Posterior vena cava (tissue), 2 donors: ENCODE data around the gene TMCO4. TPM values are rescaled to one million over a fixed set of nuclear protein-coding genes. Genes with fewer than 3 reads are reported as not detected.
"Not testable (repeated sequence)": the region's sequence is repeated elsewhere in the genome, so short reads cannot be mapped to it uniquely, and the experiment has no call there.

Experiments used
- DNase-seq: peaks from one replicate; pipeline ENCODE4 v3.0.0-alpha.2; 2020; ENCODE audit warnings: low spot score
- intact Hi-C, 2 donors: fragments of 100-400 bp; cut with DNase I; formaldehyde crosslinking; loops; one replicate each; pipeline versions ENCODE4 v1.14.1 to v1.14.2; 2022 to 2023
- total RNA-seq, 2 donors: library from RNA; stranded (reverse); fragmentation: NEBNext Ultra II Directional; extraction: Animal tissue kit (Norgen Biotek cat#: 25700); gene quantifications; one replicate each; pipeline ENCODE4 v1.2.1, GENCODE V29; 2021
- donor health status: DM: yes; HTN: yes; CAD: no.
- donor health status: DM: yes; HTN: yes; CAD: no.

Gene TMCO4
- total RNA-seq, 2 donors from 2014 or later: 12.3 to 13.2 TPM

DNA sequence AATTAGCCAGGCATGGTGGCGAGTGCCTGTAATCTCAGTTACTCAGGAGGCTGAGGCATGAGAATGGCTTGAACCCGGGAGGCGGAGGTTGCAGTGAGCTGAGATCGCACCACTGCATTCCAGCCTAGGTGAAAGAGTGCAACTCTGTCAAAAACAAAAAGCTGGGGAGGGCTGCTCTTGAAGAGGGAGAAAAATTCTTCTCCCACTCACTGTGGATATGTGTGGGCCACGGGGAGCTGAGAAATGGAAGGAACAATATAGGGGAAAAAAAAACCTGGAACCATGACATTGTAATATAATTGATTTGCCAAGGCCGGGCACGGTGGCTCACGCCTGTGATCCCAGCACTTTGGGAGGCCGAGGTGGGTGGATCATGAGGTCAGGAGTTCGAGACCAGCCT is 163.0 kb downstream of the TMCO4 start:
- intact Hi-C loops, DNase-seq: not testable (repeated sequence)

DNA sequence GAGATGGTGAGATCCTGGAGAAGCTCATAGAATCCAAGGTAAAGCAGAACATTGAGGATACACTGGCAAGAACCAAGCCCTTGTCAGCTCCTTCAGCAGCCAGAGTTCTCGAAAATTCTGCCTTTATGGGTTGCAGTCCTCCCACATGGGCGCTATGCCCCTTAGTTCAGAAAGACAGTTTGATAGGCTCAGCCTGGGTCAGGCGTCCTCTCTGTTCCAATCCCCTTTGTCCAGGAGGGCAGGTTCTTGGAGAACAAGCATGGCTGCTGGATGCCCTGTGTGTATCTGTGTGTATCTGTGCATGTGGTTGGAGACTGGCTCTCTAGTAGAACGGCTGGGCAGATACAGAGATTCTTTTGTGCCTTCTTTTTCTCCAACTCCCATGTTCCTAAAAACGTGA is 163.7 kb downstream of the TMCO4 start:
- intact Hi-C loops: no loop called here
- no peak for DNase-seq

DNA sequence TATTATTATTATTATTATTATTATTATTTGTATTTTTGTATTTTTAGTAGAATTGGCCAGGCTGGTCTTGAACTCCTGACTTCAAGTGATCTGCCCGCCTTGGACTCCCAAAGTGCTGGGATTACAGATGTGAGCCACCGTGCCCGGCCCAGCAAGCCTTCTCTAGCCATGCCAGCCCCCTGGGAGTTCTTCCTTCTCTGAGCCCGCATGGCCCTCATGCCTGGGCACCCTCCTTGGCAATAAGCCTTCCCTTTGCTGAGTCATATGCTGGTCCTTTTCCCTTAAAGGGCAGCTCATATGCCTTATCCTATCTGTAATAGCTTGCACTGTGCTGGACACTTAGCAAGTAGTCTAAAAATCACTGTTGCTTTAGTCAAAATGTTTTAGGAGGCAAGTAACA is 164.1 kb downstream of the TMCO4 start:
- intact Hi-C loops: no loop called here
- DNase-seq: no peak

DNA sequence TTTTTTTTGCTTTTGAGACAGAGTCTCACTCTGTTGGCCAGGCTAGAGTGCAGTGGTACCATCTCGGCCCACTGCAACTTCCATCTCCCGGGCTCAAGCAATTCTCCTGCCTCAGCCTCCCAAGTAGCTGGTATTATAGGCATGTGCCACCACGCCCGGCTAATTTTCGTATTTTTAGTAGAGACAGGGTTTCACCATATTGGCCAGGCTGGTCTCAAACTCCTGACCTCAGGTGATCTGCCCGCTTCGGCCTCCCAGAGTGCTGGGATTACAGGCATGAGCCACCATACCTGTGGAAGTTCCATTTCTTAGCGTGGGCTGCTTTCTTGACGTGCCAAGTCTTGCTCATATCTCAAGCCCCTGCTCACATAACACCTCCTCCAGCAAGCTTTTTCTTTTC is 164.7 kb downstream of the TMCO4 start:
- DNase-seq, intact Hi-C loops: not testable (repeated sequence)

DNA sequence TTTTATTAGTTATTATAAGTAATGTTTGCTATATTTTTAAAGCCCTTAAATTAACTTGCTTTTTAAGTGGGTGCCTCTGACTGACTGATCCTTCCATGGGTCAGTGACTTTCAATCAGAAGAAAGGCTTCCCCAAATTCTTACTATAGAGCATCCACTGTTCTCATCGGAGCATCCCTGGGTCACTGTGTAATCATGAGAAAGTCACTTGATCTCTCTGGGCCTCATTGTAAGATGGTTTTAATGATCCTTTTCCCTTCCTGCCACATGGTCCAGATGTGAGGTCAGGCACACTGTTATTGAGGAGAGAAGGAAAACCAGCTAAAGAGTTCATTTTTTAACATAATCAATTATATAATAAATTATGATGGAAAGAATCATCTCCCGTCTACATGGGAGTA is 166.6 kb downstream of the TMCO4 start:
- DNase-seq: no peak
- intact Hi-C loops: no loop called here

Other genes with a start within 250 kb of the TMCO4 start
- gene NBL1, start 155.6 kb downstream of the TMCO4 start, total RNA-seq: 100 to 1,000 TPM; 137 to 186 TPM
- gene HTR6, start 135.0 kb downstream of the TMCO4 start, total RNA-seq: not detected
- not detected for gene RNF186, start 15.4 kb upstream of the TMCO4 start, total RNA-seq
- gene OTUD3, start 82.5 kb upstream of the TMCO4 start, total RNA-seq: 1 to 10 TPM; 8.1 to 9.4 TPM
- gene PLA2G2E, start 123.7 kb upstream of the TMCO4 start, total RNA-seq: not detected
- gene PLA2G2A, start 179.7 kb upstream of the TMCO4 start, total RNA-seq: 1,000 to 10,000 TPM in 1 of 2 donors, 100 to 1,000 TPM in 1; 310 to 2,023 TPM